Natural killer cell treated with Interleukin-12 subunit alpha and Interleukin-12 subunit beta and Interleukin-15 and Interleukin-18, amount 100 ng/mL, for 72 hours (primary cell): Measurements from ENCODE around the gene TGFB2. TPM values are rescaled to one million over a fixed set of nuclear protein-coding genes. Genes with fewer than 3 reads are reported as not detected.
"Not testable (repeated sequence)": the region's sequence is repeated elsewhere in the genome, so short reads cannot be mapped to it uniquely, and the experiment has no call there.

Experiments
- ATAC-seq, 2 donors: fragments of 150-1000 bp; cut with Tn5 transposase in 1 of 2; sonication (Bioruptor Pico), chemical (Tn5 transposase) in 1 of 2; 2 replicates each; pipeline ENCODE4 v1.10.0; 2021
- DNase-seq: peaks from one replicate; pipeline ENCODE4 v3.0.0; 2022; ENCODE audit warnings: low spot score
- H3K27ac Mint-ChIP-seq, 2 donors: 1 replicate in 1 of 2; 2 replicates in 1 of 2; pipeline ENCODE4 v1.8.0; 2022; ENCODE audit warnings: mixed read lengths in 2 of 2, mild to moderate bottlenecking in 1 of 2, moderate library complexity in 1 of 2
- H3K27me3 Mint-ChIP-seq, 2 donors: 1 replicate in 1 of 2; 2 replicates in 1 of 2; pipeline ENCODE4 v1.8.0; 2022; ENCODE audit warnings: mixed read lengths in 2 of 2
- H3K36me3 Mint-ChIP-seq: one replicate; pipeline ENCODE4 v1.8.0; 2022; ENCODE audit warnings: mixed read lengths
- H3K4me1 Mint-ChIP-seq, 2 donors: 1 replicate in 1 of 2; 2 replicates in 1 of 2; pipeline ENCODE4 v1.8.0; 2022; ENCODE audit warnings: low read depth in 2 of 2, mixed read lengths in 2 of 2, mild to moderate bottlenecking in 1 of 2
- H3K4me3 Mint-ChIP-seq: one replicate; pipeline ENCODE4 v1.8.0; 2022; ENCODE audit warnings: mixed read lengths
- H3K9me3 Mint-ChIP-seq: 2 replicates; pipeline ENCODE4 v1.8.0; 2022; ENCODE audit warnings: mixed read lengths
- total RNA-seq, 2 donors: library from RNA; stranded (reverse); gene quantifications; one replicate each; pipeline ENCODE4 v1.2.3, GENCODE V29; 2022

The TGFB2 gene
- total RNA-seq, 2 donors from 2014 or later, result 0.11 TPM; not detected in 1

DNA sequence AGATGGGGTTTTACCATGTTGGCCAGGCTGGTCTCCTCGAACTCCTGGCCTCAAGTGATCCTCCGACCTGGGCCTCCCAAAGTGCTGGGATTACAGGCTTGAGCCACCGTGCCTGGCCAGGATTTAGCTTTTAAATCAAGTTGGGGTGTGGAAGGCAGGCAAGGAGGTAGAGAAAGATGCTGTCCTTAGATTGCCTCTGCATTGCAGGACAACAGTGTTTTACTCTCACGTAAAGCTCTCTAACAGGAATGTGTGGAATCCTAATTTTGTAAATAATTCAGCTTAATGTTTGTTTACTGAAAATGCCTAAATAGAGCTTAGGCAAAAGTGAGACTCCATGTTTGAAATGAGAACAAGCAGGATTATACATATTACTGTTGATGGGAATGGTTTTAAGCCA, 29.5 kb upstream of the TGFB2 start:
- no peak overlapping the region for H3K4me3 Mint-ChIP-seq

DNA sequence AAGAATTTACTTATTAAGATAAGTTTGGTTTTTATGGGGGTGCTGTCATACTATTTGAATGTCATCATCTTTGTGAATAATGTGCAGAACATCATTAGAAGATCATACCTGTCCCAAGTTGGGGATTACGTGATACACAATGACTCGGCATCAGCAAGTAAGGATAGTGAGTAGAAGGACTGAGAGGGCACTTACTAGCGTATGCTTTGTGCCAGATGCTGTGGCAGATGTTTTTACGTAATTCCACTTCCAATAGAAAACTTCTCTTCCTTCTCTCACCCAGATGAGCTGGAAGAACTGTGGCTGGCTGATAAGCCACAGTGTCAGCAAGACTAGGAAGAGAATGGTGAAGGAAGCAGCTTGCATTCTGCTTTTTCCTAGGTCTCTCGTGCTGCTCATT, 28.1 kb upstream of the TGFB2 start:
- no peak overlapping the region for H3K4me3 Mint-ChIP-seq
- H3K9me3 Mint-ChIP-seq, result no peaks in the 10 kb centered on the region
- peaks cover 6% of the 10 kb centered on the region for H3K36me3 Mint-ChIP-seq
- DNase-seq (no peak), ATAC-seq (no peak)
- no peaks in the 10 kb centered on the region for H3K27me3 Mint-ChIP-seq
- no peaks in the 10 kb centered on the region for H3K4me1 Mint-ChIP-seq
- no peak overlapping the region for H3K27ac Mint-ChIP-seq

More for the DNA sequence above, 29.5 kb upstream of the TGFB2 start:
- ATAC-seq, result no peak
- DNase-seq, result no peak
- Mint-ChIP-seq H3K36me3 (peaks cover 13% of the 10 kb centered on the region), H3K27me3 (no peaks in the 10 kb centered on the region), H3K9me3 (no peaks in the 10 kb centered on the region), H3K27ac (no peak overlapping the region), H3K4me1 (no peaks in the 10 kb centered on the region)

DNA sequence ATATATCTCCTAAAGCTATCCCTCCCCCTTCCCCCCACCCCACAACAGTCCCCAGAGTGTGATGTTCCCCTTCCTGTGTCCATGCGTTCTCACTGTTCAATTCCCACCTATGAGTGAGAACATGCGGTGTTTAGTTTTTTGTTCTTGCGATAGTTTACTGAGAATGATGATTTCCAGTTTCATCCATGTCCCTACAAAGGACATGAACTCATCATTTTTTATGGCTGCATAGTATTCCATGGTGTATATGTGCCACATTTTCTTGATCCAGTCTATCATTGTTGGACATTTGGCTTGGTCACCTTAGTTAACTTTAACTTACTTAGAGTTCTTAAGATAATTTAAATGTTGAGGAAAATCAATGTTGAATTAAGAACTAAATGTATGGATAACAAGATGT, 25.0 kb upstream of the TGFB2 start:
- ATAC-seq, DNase-seq, H3K4me3 Mint-ChIP-seq, H3K4me1 Mint-ChIP-seq, H3K27me3 Mint-ChIP-seq, H3K9me3 Mint-ChIP-seq, H3K27ac Mint-ChIP-seq, H3K36me3 Mint-ChIP-seq: not testable (repeated sequence)

DNA sequence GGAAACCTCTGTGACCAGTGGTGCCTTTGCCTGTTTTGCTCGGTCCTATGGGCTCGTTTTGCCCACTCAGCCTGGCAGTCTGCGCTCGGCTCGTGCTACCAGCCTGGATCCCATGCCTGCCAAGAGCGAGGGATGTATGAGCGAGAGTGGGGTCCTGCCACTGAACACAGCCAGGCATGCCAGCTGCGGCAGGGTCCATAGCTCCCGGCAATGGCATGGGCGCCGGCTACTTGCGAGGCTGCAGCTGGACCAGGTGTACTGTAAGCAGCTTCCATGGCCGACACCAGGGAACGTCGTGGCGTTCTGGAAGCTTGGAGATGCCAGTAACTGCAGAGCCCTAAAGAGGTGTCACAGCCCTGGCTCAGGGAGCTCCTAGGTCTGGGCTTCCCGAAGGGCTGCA, 22.4 kb upstream of the TGFB2 start:
- no peak for DNase-seq
- Mint-ChIP-seq H3K27me3 (no peaks in the 10 kb centered on the region), H3K36me3 (no peaks in the 10 kb centered on the region), H3K9me3 (no peaks in the 10 kb centered on the region), H3K27ac (no peak overlapping the region), H3K4me1 (no peaks in the 10 kb centered on the region), H3K4me3 (no peak overlapping the region)
- ATAC-seq, result peak in 1 of 2 donors; percentile 24

DNA sequence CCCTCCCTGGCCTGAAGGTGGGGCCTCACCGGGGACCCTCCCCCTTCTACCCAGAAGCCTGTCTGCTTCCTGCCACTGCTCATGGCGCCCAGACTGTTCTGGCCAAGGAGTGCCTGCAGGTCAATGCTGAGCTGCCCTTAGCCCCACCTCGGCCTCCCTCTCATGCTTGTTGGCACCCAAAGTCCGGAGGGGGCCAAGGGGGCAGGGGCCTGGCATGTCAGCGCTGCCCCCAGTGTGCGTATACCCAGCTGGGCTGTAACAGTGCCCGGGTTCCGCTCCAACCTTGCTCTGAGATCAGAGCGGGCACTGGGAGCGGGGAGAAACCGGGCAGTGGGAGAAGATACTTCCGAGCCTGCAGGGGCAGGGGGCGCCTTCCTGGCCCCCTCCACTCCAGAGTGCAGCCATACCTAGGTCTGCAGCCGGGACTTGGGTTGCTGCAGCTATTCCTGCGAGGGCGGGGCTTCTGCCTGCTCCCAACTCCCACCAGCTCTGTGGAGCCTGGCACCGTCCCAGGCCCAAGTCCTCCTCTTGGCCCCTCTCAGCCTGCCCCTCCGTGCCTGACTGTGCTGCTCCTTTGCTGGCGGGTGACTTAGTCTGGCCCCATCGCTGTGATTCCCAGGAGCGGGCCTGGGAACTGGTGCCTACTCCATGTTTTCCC, 21.4 kb upstream of the TGFB2 start:
- Mint-ChIP-seq H3K27ac (no peak overlapping the region), H3K36me3 (no peaks in the 10 kb centered on the region), H3K27me3 (no peaks in the 10 kb centered on the region), H3K4me3 (no peak overlapping the region), H3K9me3 (no peaks in the 10 kb centered on the region), H3K4me1 (no peaks in the 10 kb centered on the region)
- peak; percentile 20 to 32 for ATAC-seq
- DNase-seq, result no peak

DNA sequence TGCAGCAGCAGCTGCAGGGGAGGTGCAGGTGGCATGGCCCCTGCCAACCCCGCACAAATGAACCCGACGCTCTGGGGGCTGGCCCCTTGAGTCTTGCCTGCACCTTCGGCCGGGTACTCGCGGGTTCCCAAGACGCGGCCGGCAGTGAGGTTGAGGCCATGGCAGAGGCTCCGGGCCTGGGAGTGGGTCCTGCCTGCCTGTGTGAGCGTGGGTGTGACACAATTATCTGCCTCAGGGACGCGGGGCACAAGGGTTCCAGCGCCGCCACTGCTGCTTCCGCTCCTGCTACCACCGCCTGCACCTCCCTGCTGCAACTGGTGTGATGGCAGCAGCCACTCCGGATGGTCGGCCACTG, 20.9 kb upstream of the TGFB2 start:
- no peaks in the 10 kb centered on the region for H3K9me3 Mint-ChIP-seq
- no peaks in the 10 kb centered on the region for H3K4me1 Mint-ChIP-seq
- ATAC-seq (peak; percentile 20 to 45), DNase-seq (no peak)
- H3K4me3 Mint-ChIP-seq, result no peak overlapping the region
- H3K27me3 Mint-ChIP-seq, result no peaks in the 10 kb centered on the region
- no peaks in the 10 kb centered on the region for H3K36me3 Mint-ChIP-seq
- H3K27ac Mint-ChIP-seq, result no peak overlapping the region

- Mint-ChIP-seq H3K36me3 (no peaks in the 10 kb centered on the region), H3K27ac (no peak overlapping the region), H3K9me3 (no peaks in the 10 kb centered on the region), H3K4me1 (no peaks in the 10 kb centered on the region), H3K4me3 (no peak overlapping the region), H3K27me3 (no peaks in the 10 kb centered on the region)
- DNase-seq (no peak), ATAC-seq (no peak)
These were observed 16.4 kb upstream of the TGFB2 start for GRCh38 chr1:218328769-218329168.

- H3K36me3 Mint-ChIP-seq, result no peaks in the 10 kb centered on the region
- H3K9me3 Mint-ChIP-seq, result no peaks in the 10 kb centered on the region
- H3K27me3 Mint-ChIP-seq, result no peaks in the 10 kb centered on the region
- no peak overlapping the region for H3K27ac Mint-ChIP-seq
- ATAC-seq (no peak), DNase-seq (no peak)
- H3K4me1 Mint-ChIP-seq, result no peaks in the 10 kb centered on the region
- no peak overlapping the region for H3K4me3 Mint-ChIP-seq
These were observed 15.0 kb upstream of the TGFB2 start for GRCh38 chr1:218330043-218330623.

DNA sequence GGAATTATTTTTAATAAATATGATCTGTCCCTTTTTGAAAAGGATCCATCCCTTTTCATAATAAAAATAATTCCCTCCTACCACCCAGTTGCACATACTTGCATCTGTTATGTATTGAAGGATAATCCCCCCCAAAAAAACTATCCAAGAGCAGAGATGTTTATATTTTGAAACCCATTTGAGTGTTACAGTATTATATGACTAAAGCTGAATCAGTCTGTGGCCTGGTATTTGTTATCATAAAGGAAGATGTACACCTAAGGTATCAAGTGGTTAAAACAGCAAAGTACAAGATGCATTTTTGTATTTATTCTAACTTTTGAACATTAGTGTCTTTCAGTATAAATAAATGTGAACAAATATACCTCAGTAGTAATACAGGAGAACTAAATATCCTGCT, 12.7 kb upstream of the TGFB2 start:
- ATAC-seq (no peak), DNase-seq (no peak)
- H3K36me3 Mint-ChIP-seq, result no peaks in the 10 kb centered on the region
- no peak overlapping the region for H3K4me3 Mint-ChIP-seq
- no peak overlapping the region for H3K27ac Mint-ChIP-seq
- no peaks in the 10 kb centered on the region for H3K27me3 Mint-ChIP-seq
- no peaks in the 10 kb centered on the region for H3K9me3 Mint-ChIP-seq
- H3K4me1 Mint-ChIP-seq, result no peaks in the 10 kb centered on the region

DNA sequence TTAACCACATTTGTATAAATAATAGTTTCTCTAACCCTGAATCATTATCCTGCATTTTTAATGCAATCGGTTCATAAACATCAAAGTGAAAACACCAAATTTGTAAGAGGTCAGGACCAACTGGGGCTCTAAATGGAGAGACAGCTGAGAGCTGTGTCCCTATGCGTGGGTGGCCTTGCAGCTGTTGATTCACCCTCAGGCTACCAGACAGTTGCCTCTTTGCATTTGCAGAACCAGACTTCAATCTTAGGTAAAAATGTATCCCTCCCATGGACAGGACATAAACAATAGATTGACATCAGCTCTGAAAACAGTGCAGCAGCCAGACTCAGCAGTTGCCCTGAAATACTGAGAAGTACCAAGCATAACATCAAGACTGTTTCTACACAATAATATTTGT, 8.8 kb upstream of the TGFB2 start:
- Mint-ChIP-seq H3K36me3 (no peaks in the 10 kb centered on the region), H3K27ac (no peak overlapping the region), H3K4me1 (no peaks in the 10 kb centered on the region), H3K27me3 (no peaks in the 10 kb centered on the region), H3K9me3 (no peaks in the 10 kb centered on the region), H3K4me3 (no peak overlapping the region)
- ATAC-seq, result no peak
- DNase-seq, result no peak

GRCh38 chr1:218339267-218339831, 5.8 kb upstream of the TGFB2 start:
- H3K4me3 Mint-ChIP-seq, result no peak overlapping the region
- H3K4me1 Mint-ChIP-seq, result no peaks in the 10 kb centered on the region
- no peak for DNase-seq
- H3K27ac Mint-ChIP-seq, result no peak overlapping the region
- no peaks in the 10 kb centered on the region for H3K36me3 Mint-ChIP-seq
- no peaks in the 10 kb centered on the region for H3K9me3 Mint-ChIP-seq
- H3K27me3 Mint-ChIP-seq, result peaks cover 0 to 7% of the 10 kb centered on the region in 2 donors
- no peak for ATAC-seq

DNA sequence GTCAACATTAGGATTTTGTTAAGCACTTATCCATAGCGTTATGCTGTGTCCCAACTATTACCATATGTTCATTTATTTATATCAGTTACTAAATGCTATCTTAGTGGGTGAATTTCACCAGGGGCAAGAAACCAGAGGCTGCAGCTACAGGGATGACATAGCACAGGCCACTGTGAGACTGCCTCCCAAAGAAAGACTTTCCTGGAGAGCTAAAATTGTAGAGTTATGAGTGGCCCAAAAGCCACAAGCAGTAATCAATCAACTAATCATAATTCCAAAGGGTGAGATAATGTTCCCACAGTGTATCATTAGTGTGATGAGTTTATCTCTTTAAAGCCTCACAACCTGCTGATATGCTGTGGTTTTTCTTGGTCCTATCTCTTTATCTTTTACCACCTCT, 3.8 kb upstream of the TGFB2 start:
- Mint-ChIP-seq H3K4me3 (no peak overlapping the region), H3K27ac (no peak overlapping the region), H3K9me3 (no peaks in the 10 kb centered on the region), H3K4me1 (peaks cover 3 to 5% of the 10 kb centered on the region in 2 donors), H3K27me3 (peaks cover 4 to 12% of the 10 kb centered on the region in 2 donors), H3K36me3 (no peaks in the 10 kb centered on the region)
- DNase-seq (no peak), ATAC-seq (no peak)

- H3K27me3 Mint-ChIP-seq, result peaks cover 11 to 20% of the 10 kb centered on the region in 2 donors
- no peaks in the 10 kb centered on the region for H3K9me3 Mint-ChIP-seq
- DNase-seq (no peak), ATAC-seq (no peak)
- H3K4me1 Mint-ChIP-seq, result peaks cover 11 to 13% of the 10 kb centered on the region in 2 donors
- H3K27ac Mint-ChIP-seq, result no peak overlapping the region
- no peak overlapping the region for H3K4me3 Mint-ChIP-seq
- H3K36me3 Mint-ChIP-seq, result no peaks in the 10 kb centered on the region
These were observed 3.0 kb upstream of the TGFB2 start for GRCh38 chr1:218342091-218342490.

- Mint-ChIP-seq H3K4me3 (no peak overlapping the region), H3K9me3 (no peaks in the 10 kb centered on the region), H3K36me3 (no peaks in the 10 kb centered on the region), H3K4me1 (peaks cover 15 to 16% of the 10 kb centered on the region in 2 donors), H3K27me3 (peaks cover 32 to 47% of the 10 kb centered on the region in 2 donors), H3K27ac (no peak overlapping the region)
- ATAC-seq, result peak; percentile 70 to 72
- no peak for DNase-seq
These were observed 696 bp downstream of the TGFB2 start for GRCh38 chr1:218345673-218346390.
